RWPE2 (cell line): ENCODE data around the gene CDC34.

Source experiments
- ATAC-seq: fragments of 200-7000 bp; cut with Tn5 transposase; 3 replicates; pipeline ENCODE4 v1.9.1; 2021; ENCODE audit warnings: low read depth
- DNase-seq: peaks from one replicate; pipeline ENCODE4 v3.0.0-alpha.2; 2020; ENCODE audit warnings: low spot score
- H3K27ac ChIP-seq: fragments of 450-650 bp; 2 replicates; pipeline ENCODE4 v1.5.1; 2017; ENCODE audit warnings: mild to moderate bottlenecking; ENCODE audit not compliant: poor library complexity, severe bottlenecking
- H3K27me3 ChIP-seq: fragments of 250-450 bp; sonication (Bioruptor Pico); 2 replicates; pipeline ENCODE4 v1.5.1; 2021; ENCODE audit warnings: mild to moderate bottlenecking, moderate library complexity; ENCODE audit not compliant: insufficient read depth, poor library complexity, severe bottlenecking
- H3K36me3 ChIP-seq: fragments of 250-450 bp; sonication (Bioruptor Pico); 2 replicates; pipeline ENCODE4 v1.5.1; 2020; ENCODE audit warnings: low read depth, mild to moderate bottlenecking, moderate library complexity
- H3K4me1 ChIP-seq: fragments of 250-450 bp; sonication (Bioruptor Pico); 2 replicates; pipeline ENCODE4 v1.5.1; 2021; ENCODE audit warnings: mild to moderate bottlenecking, moderate library complexity; ENCODE audit not compliant: insufficient read depth, poor library complexity, severe bottlenecking
- H3K4me3 ChIP-seq: fragments of 250-450 bp; sonication (Bioruptor Pico); 2 replicates; pipeline ENCODE4 v1.5.1; 2021; ENCODE audit warnings: mild to moderate bottlenecking, moderate library complexity; ENCODE audit not compliant: severe bottlenecking
- H3K9me3 ChIP-seq: fragments of 250-450 bp; sonication (Bioruptor Pico); 2 replicates; pipeline ENCODE4 v1.5.1; 2021; ENCODE audit warnings: mild to moderate bottlenecking, moderate library complexity; ENCODE audit not compliant: severe bottlenecking
- TF ChIP-seq, protein P1 (sequence below): fragments of 450-650 bp; IDR thresholded peaks from one replicate; pipeline ENCODE4 v1.5.1; 2017; ENCODE audit warnings: mild to moderate bottlenecking, moderate library complexity; ENCODE audit not compliant: poor library complexity, severe bottlenecking

CDC34 gene

GRCh38 chr19:571566-571974 is 40.0 kb downstream of the CDC34 start:
- TF ChIP-seq, protein P1, sequence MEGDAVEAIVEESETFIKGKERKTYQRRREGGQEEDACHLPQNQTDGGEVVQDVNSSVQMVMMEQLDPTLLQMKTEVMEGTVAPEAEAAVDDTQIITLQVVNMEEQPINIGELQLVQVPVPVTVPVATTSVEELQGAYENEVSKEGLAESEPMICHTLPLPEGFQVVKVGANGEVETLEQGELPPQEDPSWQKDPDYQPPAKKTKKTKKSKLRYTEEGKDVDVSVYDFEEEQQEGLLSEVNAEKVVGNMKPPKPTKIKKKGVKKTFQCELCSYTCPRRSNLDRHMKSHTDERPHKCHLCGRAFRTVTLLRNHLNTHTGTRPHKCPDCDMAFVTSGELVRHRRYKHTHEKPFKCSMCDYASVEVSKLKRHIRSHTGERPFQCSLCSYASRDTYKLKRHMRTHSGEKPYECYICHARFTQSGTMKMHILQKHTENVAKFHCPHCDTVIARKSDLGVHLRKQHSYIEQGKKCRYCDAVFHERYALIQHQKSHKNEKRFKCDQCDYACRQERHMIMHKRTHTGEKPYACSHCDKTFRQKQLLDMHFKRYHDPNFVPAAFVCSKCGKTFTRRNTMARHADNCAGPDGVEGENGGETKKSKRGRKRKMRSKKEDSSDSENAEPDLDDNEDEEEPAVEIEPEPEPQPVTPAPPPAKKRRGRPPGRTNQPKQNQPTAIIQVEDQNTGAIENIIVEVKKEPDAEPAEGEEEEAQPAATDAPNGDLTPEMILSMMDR = no peak
- H3K27ac ChIP-seq = peak overlapping the region; percentile 93
- no peaks in the 10 kb centered on the region for H3K27me3 ChIP-seq
- peaks cover 7% of the 10 kb centered on the region for H3K4me1 ChIP-seq
- H3K36me3 ChIP-seq = 0 out of 2 replicates have a peak, but pooled peaks cover 4% of the 10 kb centered on the region
- ATAC-seq = 0 out of 3 replicates have a peak, but pooled peaks have one; percentile 9
- H3K9me3 ChIP-seq = no peaks in the 10 kb centered on the region
- H3K4me3 ChIP-seq = peak overlapping the region; percentile 82
- DNase-seq = no peak

DNA sequence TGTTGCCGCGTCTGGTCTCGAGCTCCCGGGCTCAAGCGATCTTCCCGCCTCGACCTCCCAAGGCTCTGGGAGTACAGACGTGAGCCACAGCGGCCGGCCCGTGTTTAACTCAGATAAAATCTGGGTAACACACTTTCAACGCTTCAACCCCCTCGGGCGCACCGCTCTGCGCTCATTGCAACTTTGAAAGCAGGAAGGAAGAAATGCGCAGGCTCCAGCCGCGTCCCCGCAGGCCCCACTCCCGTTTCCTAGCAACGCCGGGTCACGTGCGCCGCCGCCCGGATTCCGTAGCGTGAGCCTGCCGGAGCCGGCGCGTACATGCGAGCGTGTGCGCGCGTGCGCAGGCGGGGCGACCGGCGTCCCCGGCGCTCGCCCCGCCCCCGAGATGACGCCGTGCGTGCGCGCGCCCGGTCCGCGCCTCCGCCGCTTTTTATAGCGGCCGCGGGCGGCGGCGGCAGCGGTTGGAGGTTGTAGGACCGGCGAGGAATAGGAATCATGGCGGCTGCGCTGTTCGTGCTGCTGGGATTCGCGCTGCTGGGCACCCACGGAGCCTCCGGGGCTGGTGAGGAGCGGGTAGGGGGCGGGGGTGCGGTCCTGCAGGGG is 40.7 kb downstream of the CDC34 start, which contains the start of gene BSG:
TSS of gene BSG (plus strand) at position 457 of the 603 bp plus-strand sequence. CDS start at position 496, 39 bp downstream.
- peak; percentile 35 for ATAC-seq
- peak within 1 kb of the TSS; percentile 82 for H3K4me3 ChIP-seq
- TF ChIP-seq, protein P1 = no peak
- peak; percentile 95 for DNase-seq
- peaks cover 7% of the 10 kb centered on the region; the same call in 1 of the 2 replicates for H3K36me3 ChIP-seq
- peaks cover 7% of the 10 kb centered on the region for H3K4me1 ChIP-seq
- peak within 1 kb of the TSS; percentile 93 for H3K27ac ChIP-seq
- H3K27me3 ChIP-seq = no peaks in the 10 kb centered on the region
- no peaks in the 10 kb centered on the region for H3K9me3 ChIP-seq

- Histone ChIP-seq H3K27ac (peak overlapping the region; percentile 93), H3K9me3 (no peaks in the 10 kb centered on the region), H3K4me1 (peaks cover 7% of the 10 kb centered on the region), H3K27me3 (no peaks in the 10 kb centered on the region), H3K36me3 (peaks cover 13% of the 10 kb centered on the region), H3K4me3 (peak overlapping the region; percentile 82)
- TF ChIP-seq, protein P1 = no peak
- DNase-seq (no peak), ATAC-seq (no peak)
Measured at GRCh38 chr19:572743-573518, 41.4 kb downstream of the CDC34 start.

GRCh38 chr19:573519-573825 is 41.9 kb downstream of the CDC34 start:
- Histone ChIP-seq H3K4me1 (peaks cover 7% of the 10 kb centered on the region), H3K27ac (peak overlapping the region; percentile 93)

More at GRCh38 chr19:573519-573825, 41.9 kb downstream of the CDC34 start:
- Histone ChIP-seq H3K9me3 (no peaks in the 10 kb centered on the region), H3K4me3 (peak overlapping the region; percentile 82), H3K27me3 (no peaks in the 10 kb centered on the region), H3K36me3 (peaks cover 18% of the 10 kb centered on the region)
- ATAC-seq (no peak), DNase-seq (no peak)
- TF ChIP-seq, protein P1 = no peak
